Liver (tissue), 3 donors: Measurements from ENCODE around the gene SPIRE2.

Experiments used
- ATF3 ChIP-seq: IDR thresholded peaks from 2 replicates; pipeline ENCODE4 v1.6.1; 2016; ENCODE audit warnings: antibody characterized with exemption
- CTCF ChIP-seq: fragments of 150-350 bp; IDR thresholded peaks from 2 replicates; pipeline ENCODE4 v1.5.1; 2017; ENCODE audit warnings: improper control_type of control experiment, low read depth, low read length; ENCODE audit not compliant: missing input control
- MAX ChIP-seq: IDR thresholded peaks from 2 replicates; pipeline ENCODE4 v1.6.1; 2016; ENCODE audit warnings: antibody characterized with exemption
- RAD21 ChIP-seq, 2 donors: IDR thresholded peaks; 2 replicates each; pipeline ENCODE4 v1.6.1; 2016; ENCODE audit warnings: antibody characterized with exemption in 2 of 2, mild to moderate bottlenecking in 2 of 2
- REST ChIP-seq: IDR thresholded peaks from 2 replicates; pipeline ENCODE4 v1.6.1; 2016; ENCODE audit warnings: antibody characterized with exemption, mild to moderate bottlenecking
- YY1 ChIP-seq: IDR thresholded peaks from 2 replicates; pipeline ENCODE4 v1.6.1; 2016; ENCODE audit warnings: antibody characterized with exemption, mild to moderate bottlenecking
- donor health status: healthy.
- donor health status: healthy.

- TF ChIP-seq RAD21 (IDR thresholded peaks at IDR 0.05): no peak
- no peak for TF ChIP-seq REST
- TF ChIP-seq CTCF: no peak
- no peak for TF ChIP-seq ATF3
- no peak for TF ChIP-seq MAX
- TF ChIP-seq YY1: no peak
These were observed 82.6 kb downstream of the SPIRE2 start for GRCh38 chr16:89910717-89911354.
